Endothelial cell of umbilical vein (primary cell): ENCODE results near the gene IGSF5. TPM values are rescaled to one million over a fixed set of nuclear protein-coding genes. Genes with fewer than 3 reads are reported as not detected.

Experiments used
- BruUV-seq: library from RNA; stranded (reverse); fragments of 400-500 nt; replicated peaks from 2 replicates; lab custom pipeline; 2021; lab: Mats Ljungman, UMichigan
- CTCF ChIA-PET: fragments of 300-600, 350-600 bp; sonication (Branson Sonifier 250); formaldehyde crosslinking; loops from one replicate; lab custom pipeline; 2021; ENCODE audit warnings: antibody characterized with exemption, inconsistent platforms; lab: Charles Lee
- POLR2A ChIA-PET: fragments of 300-600, 350-600 bp; sonication (Branson Sonifier 250); formaldehyde crosslinking; loops from one replicate; lab custom pipeline; 2021; ENCODE audit warnings: antibody characterized with exemption, inconsistent platforms; lab: Charles Lee
- DNase-seq: peaks from one replicate; pipeline ENCODE4 v3.0.0-alpha.2; 2011; ENCODE audit warnings: low read depth, low spot score
- FAIRE-seq: peaks from 2 replicates; lab custom pipeline; 2011; peaks lifted over from hg19 to GRCh38; lab: Jason Lieb, UNC
- H2AFZ ChIP-seq: 2 replicates; pipeline ENCODE4 v1.6.0; 2012; ENCODE audit warnings: low read depth, low read length, control low read depth, inconsistent platforms
- H3K27ac ChIP-seq: 2 replicates; pipeline ENCODE4 v1.5.1; 2011; ENCODE audit warnings: low read depth, mild to moderate bottlenecking, control low read depth, low read length, moderate library complexity; ENCODE audit not compliant: insufficient read depth
- H3K27me3 ChIP-seq, 2 experiments: 2 replicates each; pipeline versions ENCODE4 v1.6.0 to v1.6.1; 2011; ENCODE audit warnings: low read length in 2 of 2, mixed read lengths in 1 of 2; ENCODE audit not compliant: control insufficient read depth in 2 of 2, insufficient read depth in 2 of 2
- H3K36me3 ChIP-seq, 2 experiments: 2 replicates in 1 of 2; 3 replicates in 1 of 2; pipeline ENCODE4 v1.5.1; 2011; ENCODE audit warnings: low read length in 2 of 2, mild to moderate bottlenecking in 1 of 2, moderate library complexity in 1 of 2; ENCODE audit not compliant: control insufficient read depth in 2 of 2, insufficient read depth in 2 of 2; ENCODE audit errors: extremely low read depth in 1 of 2
- H3K4me1 ChIP-seq: 3 replicates; pipeline ENCODE4 v1.5.1; 2011; ENCODE audit warnings: mild to moderate bottlenecking, low read length; ENCODE audit not compliant: control insufficient read depth, insufficient read depth; ENCODE audit errors: extremely low read depth
- H3K4me2 ChIP-seq: 2 replicates; pipeline ENCODE4 v1.6.1; 2011; ENCODE audit warnings: low read length, control low read depth, mixed read lengths; ENCODE audit not compliant: insufficient read depth
- H3K4me3 ChIP-seq, 3 experiments: fragments of 200-600 bp in 1 of 3; sonication (generic), shearing (Covaris generic) in 1 of 3; replicated peaks in 1 of 3; 2 replicates each; pipeline ENCODE4 v1.5.1; 2011 to 2016; ENCODE audit warnings: control low read depth in 3 of 3, low read length in 3 of 3, mild to moderate bottlenecking in 2 of 3, inconsistent platforms in 1 of 3, low read depth in 1 of 3, moderate library complexity in 1 of 3; ENCODE audit not compliant: insufficient read depth in 1 of 3
- H3K79me2 ChIP-seq: 2 replicates; pipeline ENCODE4 v1.6.0; 2012; ENCODE audit warnings: low read length, inconsistent platforms; ENCODE audit not compliant: control insufficient read depth, insufficient read depth
- H3K9ac ChIP-seq: replicated peaks from 2 replicates; pipeline ENCODE3; 2011; ENCODE audit warnings: low read length, control low read depth; ENCODE audit not compliant: insufficient read depth; ENCODE audit errors: extremely low read depth
- H3K9me1 ChIP-seq: replicated peaks from 3 replicates; pipeline ENCODE4 v1.6.0; 2011; ENCODE audit warnings: mild to moderate bottlenecking, low read length; ENCODE audit not compliant: control insufficient read depth, insufficient read depth; ENCODE audit errors: extremely low read depth
- H3K9me3 ChIP-seq: replicated peaks from 2 replicates; pipeline ENCODE4 v1.5.1; 2012; ENCODE audit warnings: low read length, inconsistent platforms; ENCODE audit not compliant: control insufficient read depth, insufficient read depth
- H4K20me1 ChIP-seq: replicated peaks from 2 replicates; pipeline ENCODE3; 2011; ENCODE audit warnings: mild to moderate bottlenecking, low read length; ENCODE audit not compliant: control insufficient read depth, insufficient read depth; ENCODE audit errors: extremely low read depth
- CTCF ChIP-seq, 2 donors: IDR thresholded peaks; 1 replicate in 1 of 2; 2 replicates in 1 of 2; pipeline ENCODE4 v1.5.1; 2011; ENCODE audit warnings: low read length in 2 of 2, mild to moderate bottlenecking in 2 of 2, moderate library complexity in 2 of 2, control low read depth in 1 of 2, inconsistent platforms in 1 of 2, low read depth in 1 of 2; ENCODE audit not compliant: insufficient read depth in 1 of 2; ENCODE audit errors: extremely low read depth in 1 of 2
- EZH2 ChIP-seq: IDR thresholded peaks from 2 replicates; pipeline ENCODE4 v1.6.1; 2012; ENCODE audit warnings: borderline replicate concordance, low read depth, mild to moderate bottlenecking, moderate library complexity, low read length, inconsistent platforms; ENCODE audit not compliant: severe bottlenecking
- FOS ChIP-seq: IDR thresholded peaks from 2 replicates; pipeline ENCODE4 v1.6.1; 2011; ENCODE audit warnings: mild to moderate bottlenecking, low read length, moderate library complexity, borderline replicate concordance; ENCODE audit not compliant: insufficient read depth
- GATA2 ChIP-seq: IDR thresholded peaks from 2 replicates; pipeline ENCODE4 v1.7.0; 2011; ENCODE audit warnings: low read depth, mild to moderate bottlenecking, moderate library complexity, mixed read lengths, low read length; ENCODE audit not compliant: insufficient read length, insufficient read depth
- JUN ChIP-seq: IDR thresholded peaks from 2 replicates; pipeline ENCODE4 v1.6.1; 2011; ENCODE audit warnings: borderline replicate concordance, low read depth; ENCODE audit not compliant: insufficient read length, insufficient read depth
- MAX ChIP-seq: IDR thresholded peaks from 2 replicates; pipeline ENCODE4 v1.6.1; 2011; ENCODE audit not compliant: insufficient read depth, insufficient read length
- MYC ChIP-seq: IDR thresholded peaks from one replicate; pipeline ENCODE4 v1.6.1; 2011; ENCODE audit warnings: mild to moderate bottlenecking, low read depth, low read length
- POLR2A ChIP-seq: IDR thresholded peaks from 2 replicates; pipeline ENCODE4 v1.6.1; 2012; ENCODE audit warnings: low read depth, mild to moderate bottlenecking, control low read depth, low read length
- POLR2AphosphoS5 ChIP-seq: IDR thresholded peaks from 2 replicates; pipeline ENCODE4 v1.6.1; 2012; ENCODE audit warnings: low read depth, mild to moderate bottlenecking, control low read depth, low read length, moderate library complexity; ENCODE audit not compliant: insufficient read depth
- dilution Hi-C: fragments of 300-500 bp; cut with MboI; formaldehyde crosslinking; loops from one replicate; pipeline ENCODE4 v1.15.0; 2019; ENCODE audit warnings: low sequenced_read_pairs; ENCODE audit not compliant: extremely low pct_ligation_motif_present
- intact Hi-C: fragments of 100-400 bp; cut with micrococcal nuclease; formaldehyde crosslinking; loops from one replicate; pipeline ENCODE4 v1.10.0; 2022
- polyA plus RNA-seq, 4 experiments: library from polyadenylated mRNA; depleted of rRNA in 3 of 4; stranded (reverse) in 3 of 4; unstranded in 1 of 4; fragments of >200 nt; gene quantifications; 2 replicates each; pipeline versions ENCODE4 v1.2.1 to v1.2.3, GENCODE V29; 2011 to 2012; ENCODE audit warnings: missing spikeins in 1 of 4
- total RNA-seq: library from RNA; stranded (reverse); gene quantifications from 2 replicates; pipeline ENCODE4 v1.2.3, GENCODE V29; 2021

Gene IGSF5
- total and polyA plus RNA-seq, 2 donors (not counting 3 experiments of a cell fraction or from before 2014, with no cell fraction given): not detected

GRCh38 chr21:39712273-39712672 lies 32.7 kb upstream of the IGSF5 start:
- Histone ChIP-seq H3K9me1 (no peaks in the 10 kb centered on the region), H3K4me3 (no peak overlapping the region), H3K4me2 (no peak overlapping the region), H3K79me2 (no peaks in the 10 kb centered on the region), H3K36me3 (no peaks in the 10 kb centered on the region), H4K20me1 (no peaks in the 10 kb centered on the region), H3K9me3 (no peaks in the 10 kb centered on the region), H3K27me3 (no peaks in the 10 kb centered on the region), H3K27ac (no peak overlapping the region), H2AFZ (no peak overlapping the region), H3K9ac (no peak overlapping the region), H3K4me1 (no peaks in the 10 kb centered on the region)
- TF ChIP-seq MYC (no peak), FOS (no peak), POLR2AphosphoS5 (no peak), POLR2A (no peak), CTCF (IDR thresholded peaks at IDR 0.05; ENCODE audit: extremely low read depth in 1 of 2, insufficient read depth in 1 of 2, low read depth in 1 of 2, low read length in 2 of 2) (no peak), MAX (no peak), JUN (no peak), EZH2 (no peak), GATA2 (no peak)
- intact Hi-C loops (loop anchor here (10.0 kb wide), 1 partner anchor 67 kb away; no protein-coding TSS in a partner anchor), dilution Hi-C loops (loop anchor here (25.0 kb wide), 1 partner anchor 200 kb away; no protein-coding TSS in a partner anchor)
- no TSS peak for BruUV-seq
- CTCF ChIA-PET: no interaction called here
- POLR2A ChIA-PET: no interaction called here
- no peak for DNase-seq
- FAIRE-seq: no peak
